GM23248 (cell line): ENCODE measurements around the gene KRTAP20-4.

ENCODE experiments used
- EZH2 ChIP-seq: fragments of 200-600 bp; sonication (generic); IDR thresholded peaks from 2 replicates; pipeline ENCODE4 v1.6.1; 2018; ENCODE audit warnings: antibody characterized with exemption, mild to moderate bottlenecking; ENCODE audit not compliant: insufficient read depth, poor library complexity, severe bottlenecking
- EZH2phosphoT487 ChIP-seq: fragments of 200-600 bp; sonication (generic); IDR thresholded peaks from 2 replicates; pipeline ENCODE4 v1.6.1; 2018; ENCODE audit warnings: antibody characterized with exemption, moderate library complexity, mild to moderate bottlenecking, low read depth; ENCODE audit not compliant: insufficient read depth

GRCh38 chr21:30625449-30626165 is 5.2 kb downstream of the KRTAP20-4 start:
- no peak for TF ChIP-seq EZH2
- no peak for TF ChIP-seq EZH2phosphoT487
